GM12878 (cell line): ENCODE measurements around the gene DARS1. TPM values are rescaled to one million over a fixed set of nuclear protein-coding genes. Genes with fewer than 3 reads are reported as not detected.
A peak's percentile ranks its signal among the peaks of the same experiment; 100 is the strongest.

Experiments used
- ATF2 ChIP-seq: IDR thresholded peaks from 2 replicates; pipeline ENCODE4 v1.6.1; 2012; ENCODE audit warnings: low read length, inconsistent platforms
- CEBPB ChIP-seq, 2 experiments: fragments of 150-350 bp in 1 of 2; IDR thresholded peaks; 2 replicates each; pipeline ENCODE4 v1.6.1; 2012 to 2014; ENCODE audit warnings: low read depth in 2 of 2, low read length in 2 of 2, borderline replicate concordance in 1 of 2, inconsistent platforms in 1 of 2
- CUX1 ChIP-seq: IDR thresholded peaks from 2 replicates; pipeline ENCODE4 v1.6.1; 2012; ENCODE audit warnings: improper control_type of control experiment, low read depth, low read length; ENCODE audit not compliant: insufficient replicate concordance
- E2F4 ChIP-seq: IDR thresholded peaks from 2 replicates; pipeline ENCODE4 v1.6.1; 2012; ENCODE audit warnings: low read depth, low read length, improper control_type of control experiment
- ETV6 ChIP-seq, 2 experiments: fragments of 450-650 bp in 1 of 2; IDR thresholded peaks in 1 of 2; conservative IDR thresholded peaks in 1 of 2; 2 replicates each; pipeline ENCODE4 v1.6.1; 2014; ENCODE audit warnings: antibody characterized with exemption in 1 of 2, borderline replicate concordance in 1 of 2, low read depth in 1 of 2, mild to moderate bottlenecking in 1 of 2, moderate library complexity in 1 of 2
- FOXK2 ChIP-seq: fragments of 450-650 bp; IDR thresholded peaks from 2 replicates; pipeline ENCODE4 v1.6.1; 2017; ENCODE audit warnings: mild to moderate bottlenecking, moderate library complexity
- HSF1 ChIP-seq: fragments of 150-350 bp; IDR thresholded peaks from 2 replicates; pipeline ENCODE4 v1.6.1; 2014; ENCODE audit warnings: mild to moderate bottlenecking, low read depth, low read length
- KAT2A ChIP-seq: conservative IDR thresholded peaks from 2 replicates; pipeline ENCODE4 v1.6.1; 2011; ENCODE audit warnings: low read depth, low read length; ENCODE audit not compliant: control insufficient read depth
- NR2F1 ChIP-seq: fragments of 450-650 bp; conservative IDR thresholded peaks from 2 replicates; pipeline ENCODE4 v1.6.1; 2017; ENCODE audit warnings: mild to moderate bottlenecking
- SIX5 ChIP-seq: IDR thresholded peaks from 2 replicates; pipeline ENCODE4 v1.6.1; 2011; ENCODE audit warnings: mild to moderate bottlenecking, low read depth, low read length, moderate library complexity; ENCODE audit not compliant: severe bottlenecking
- SMC3 ChIP-seq: IDR thresholded peaks from 2 replicates; pipeline ENCODE4 v1.6.1; 2011; ENCODE audit warnings: low read length, improper control_type of control experiment, borderline replicate concordance
- SP1 ChIP-seq: IDR thresholded peaks from one replicate; pipeline ENCODE4 v1.6.1; 2011; ENCODE audit warnings: low read depth, low read length
- TARDBP ChIP-seq: IDR thresholded peaks from 2 replicates; pipeline ENCODE4 v1.6.1; 2016; ENCODE audit warnings: borderline replicate concordance
- YY1 ChIP-seq: IDR thresholded peaks from 2 replicates; pipeline ENCODE4 v1.6.1; 2011; ENCODE audit warnings: low read depth, mild to moderate bottlenecking, low read length
- ZNF217 ChIP-seq: fragments of 450-650 bp; IDR thresholded peaks from 2 replicates; pipeline ENCODE4 v1.6.1; 2017; ENCODE audit warnings: antibody characterized with exemption, mild to moderate bottlenecking
- polyA plus RNA-seq, 11 experiments: library from polyadenylated mRNA; depleted of rRNA in 4 of 11; unstranded in 6 of 11; stranded (reverse) in 5 of 11; fragments of >200 nt; fragmentation: Nextera tagmentation in 4 of 11; fragmentation: Illumina TruSeq in 1 of 11; extraction: Ambion mirVana in 4 of 11; extraction: Trizol in 1 of 11; gene quantifications; 1 replicate in 1 of 11; 2 replicates in 10 of 11; pipeline versions ENCODE4 v1.2.1 to v1.2.3, GENCODE V29; 2011 to 2016; ENCODE audit warnings: inconsistent platforms in 2 of 11, missing spikeins in 2 of 11, low read depth in 1 of 11
- total RNA-seq, 4 experiments: library from RNA; depleted of rRNA in 3 of 4; stranded (reverse); fragments of >200 nt in 3 of 4; fragmentation: Illumina TruSeq in 1 of 4; extraction: Trizol in 1 of 4; gene quantifications; 2 replicates each; pipeline versions ENCODE4 v1.2.1 to v1.2.3, GENCODE V29; 2013 to 2021
- TF ChIP-seq, protein P1 (sequence below): fragments of 450-650 bp; conservative IDR thresholded peaks from 2 replicates; pipeline ENCODE4 v1.6.1; 2017; ENCODE audit warnings: mild to moderate bottlenecking, moderate library complexity

DARS1 gene
- total and polyA plus RNA-seq, 10 of the 15 experiments (the other 5 are each of a cell fraction or from before 2014, with no cell fraction given): 91.0 to 387 (median 137) TPM

DNA sequence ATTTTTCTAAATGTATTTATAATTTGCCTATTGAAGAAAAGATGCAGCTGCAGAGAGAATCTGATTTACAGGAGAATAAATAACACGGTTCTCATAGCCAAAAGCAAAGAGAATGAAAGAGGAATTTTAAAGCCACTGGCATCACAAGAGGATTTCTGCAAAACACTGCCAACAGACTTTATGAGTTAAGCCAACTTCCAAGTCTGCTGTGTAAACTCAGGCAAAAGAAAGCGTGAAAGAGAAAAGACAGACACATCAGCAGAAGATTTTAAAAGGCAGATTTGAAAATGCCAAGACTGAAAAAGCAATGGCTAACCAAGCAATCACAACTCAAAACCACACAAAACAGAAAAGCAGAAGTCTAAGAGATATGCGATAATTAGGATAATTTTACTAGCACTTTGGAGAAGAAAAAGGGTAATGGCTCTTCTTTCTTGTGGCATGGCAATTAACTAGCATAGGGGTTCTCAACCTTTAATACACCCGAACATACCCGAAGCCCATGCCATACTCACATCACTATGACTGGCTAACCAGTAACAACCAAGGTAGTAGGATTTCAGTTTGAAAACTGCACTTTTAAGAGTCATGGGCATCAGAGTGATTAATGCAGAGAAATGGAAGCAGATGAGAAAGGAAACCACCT, 4.9 kb downstream of the DARS1 start (continued):
- TF ChIP-seq ATF2 (peak; percentile 18; the same call in 1 of the 2 replicates), HSF1 (no peak), NR2F1 (0 out of 2 replicates have a peak, but pooled peaks have one; percentile 63), CUX1 (no peak), YY1 (no peak), ZNF217 (peak; percentile 67; the same call in 1 of the 2 replicates), ETV6 (conservative IDR thresholded peaks at IDR 0.05 in 1 of 2, IDR thresholded peaks at IDR 0.05 in 1 of 2; ENCODE audit: borderline replicate concordance in 1 of 2, low read depth in 1 of 2) (no peak), E2F4 (no peak), SIX5 (no peak), CEBPB (IDR thresholded peaks at IDR 0.05; ENCODE audit: borderline replicate concordance in 1 of 2, low read depth in 2 of 2, low read length in 2 of 2) (no peak), KAT2A (no peak), FOXK2 (no peak), SP1 (no peak), SMC3 (no peak), TARDBP (no peak)
- TF ChIP-seq, protein P1, sequence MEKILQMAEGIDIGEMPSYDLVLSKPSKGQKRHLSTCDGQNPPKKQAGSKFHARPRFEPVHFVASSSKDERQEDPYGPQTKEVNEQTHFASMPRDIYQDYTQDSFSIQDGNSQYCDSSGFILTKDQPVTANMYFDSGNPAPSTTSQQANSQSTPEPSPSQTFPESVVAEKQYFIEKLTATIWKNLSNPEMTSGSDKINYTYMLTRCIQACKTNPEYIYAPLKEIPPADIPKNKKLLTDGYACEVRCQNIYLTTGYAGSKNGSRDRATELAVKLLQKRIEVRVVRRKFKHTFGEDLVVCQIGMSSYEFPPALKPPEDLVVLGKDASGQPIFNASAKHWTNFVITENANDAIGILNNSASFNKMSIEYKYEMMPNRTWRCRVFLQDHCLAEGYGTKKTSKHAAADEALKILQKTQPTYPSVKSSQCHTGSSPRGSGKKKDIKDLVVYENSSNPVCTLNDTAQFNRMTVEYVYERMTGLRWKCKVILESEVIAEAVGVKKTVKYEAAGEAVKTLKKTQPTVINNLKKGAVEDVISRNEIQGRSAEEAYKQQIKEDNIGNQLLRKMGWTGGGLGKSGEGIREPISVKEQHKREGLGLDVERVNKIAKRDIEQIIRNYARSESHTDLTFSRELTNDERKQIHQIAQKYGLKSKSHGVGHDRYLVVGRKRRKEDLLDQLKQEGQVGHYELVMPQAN: no peak
